Measurements from ENCODE around the gene BACH2.

BACH2 gene

DNA sequence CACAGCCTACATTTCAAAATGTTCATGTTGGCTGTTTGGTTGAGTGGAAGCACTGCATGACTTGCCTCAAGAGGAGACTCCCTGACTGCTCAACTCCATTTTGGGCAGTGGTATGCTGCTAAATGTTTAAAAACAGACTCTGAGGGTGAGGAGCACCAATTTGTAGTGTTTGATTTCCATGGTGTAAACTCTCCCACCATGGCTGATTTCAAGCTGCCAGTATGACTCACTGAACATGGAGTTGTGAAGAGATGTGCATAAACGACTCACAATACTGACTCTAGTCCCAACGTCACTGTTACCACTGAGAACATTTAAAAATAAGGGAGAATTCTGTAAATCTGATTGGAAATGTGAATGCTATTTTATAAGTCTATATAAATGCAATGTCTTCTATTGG, 70.4 kb downstream of the BACH2 start:
- no peak for TF ChIP-seq CTCF (IDR thresholded peaks at IDR 0.05; ENCODE audit: insufficient read depth, low read depth, low read length, missing control alignments)
- no peak for DNase-seq (ENCODE audit: low read depth)
- H3K4me3 ChIP-seq (ENCODE audit: low read depth, low read length), result no peak overlapping the region

DNA sequence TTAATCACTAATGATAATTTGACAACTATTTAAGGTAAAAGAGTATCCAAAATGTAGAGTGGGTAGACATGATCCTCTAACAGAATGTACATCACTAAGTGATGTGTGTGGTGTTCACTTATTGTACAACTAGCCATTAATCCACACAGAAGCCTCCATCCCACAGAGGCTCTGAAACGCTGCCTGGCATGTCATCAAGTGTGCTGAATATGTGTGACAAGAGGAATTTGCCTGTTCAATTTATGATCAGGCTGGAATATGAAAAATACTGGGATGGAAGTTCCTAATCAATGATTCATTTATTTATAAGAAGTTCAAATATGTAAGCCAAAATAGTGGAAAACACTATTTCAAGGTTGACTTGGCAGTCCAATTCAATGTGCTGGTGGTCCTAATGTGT, 72.4 kb downstream of the BACH2 start:
- TF ChIP-seq CTCF (IDR thresholded peaks at IDR 0.05; ENCODE audit: insufficient read depth, low read depth, low read length, missing control alignments), result no peak
- H3K4me3 ChIP-seq (ENCODE audit: low read depth, low read length), result no peak overlapping the region
- no peak for DNase-seq (ENCODE audit: low read depth)

DNA sequence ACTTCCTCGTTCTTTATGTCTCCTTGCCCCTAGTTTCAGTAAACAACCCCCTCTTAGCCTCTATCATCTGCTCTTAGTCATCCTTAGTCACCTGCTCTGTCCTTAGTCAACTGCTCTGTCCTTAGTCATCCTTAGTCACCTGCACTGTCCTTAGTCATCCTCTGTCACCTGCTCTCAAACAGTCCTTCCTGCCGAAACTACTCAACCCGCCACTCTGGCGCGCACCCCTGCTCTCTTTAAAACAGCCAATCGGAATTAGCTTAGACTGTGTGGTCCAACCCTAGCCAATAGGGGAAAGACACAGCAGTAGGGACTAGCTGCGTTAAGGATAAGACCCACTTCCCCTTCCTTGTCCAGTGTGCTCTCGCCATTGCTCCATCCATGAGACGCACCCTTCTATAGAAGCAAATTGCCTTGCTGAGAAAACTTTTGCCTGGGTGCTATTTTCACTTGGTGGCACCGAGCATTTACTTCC, 73.9 kb downstream of the BACH2 start:
- no peak for DNase-seq (ENCODE audit: low read depth)
- no peak overlapping the region for H3K4me3 ChIP-seq (ENCODE audit: low read depth, low read length)

DNA sequence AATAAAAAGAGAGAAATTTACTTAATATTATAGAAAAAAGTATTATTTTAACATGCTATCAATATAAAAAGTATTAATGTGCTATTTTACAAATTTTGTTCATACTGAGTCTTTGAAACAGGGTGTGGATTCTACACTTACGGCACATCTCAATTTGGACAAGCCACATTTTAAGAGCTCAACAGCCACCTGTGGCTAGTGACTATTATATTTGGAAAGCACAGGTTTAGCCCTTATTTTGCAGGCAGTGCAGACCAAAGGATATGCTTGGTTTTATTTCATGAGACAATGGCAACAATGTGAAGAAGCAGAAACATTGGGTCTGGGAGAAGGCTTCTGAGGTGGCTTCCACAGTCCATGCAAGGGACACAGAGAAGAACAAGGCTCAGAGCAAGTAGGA, 74.6 kb downstream of the BACH2 start:
- no peak for DNase-seq (ENCODE audit: low read depth)
- TF ChIP-seq CTCF (IDR thresholded peaks at IDR 0.05; ENCODE audit: insufficient read depth, low read depth, low read length, missing control alignments), result no peak
- no peak overlapping the region for H3K4me3 ChIP-seq (ENCODE audit: low read depth, low read length)

More for the DNA sequence above, 73.9 kb downstream of the BACH2 start:
- no peak for TF ChIP-seq CTCF (IDR thresholded peaks at IDR 0.05; ENCODE audit: insufficient read depth, low read depth, low read length, missing control alignments)

GRCh38 chr6:90221403-90221802, 75.2 kb downstream of the BACH2 start:
- H3K4me3 ChIP-seq (ENCODE audit: low read depth, low read length), result no peak overlapping the region
- DNase-seq (ENCODE audit: low read depth), result no peak
- TF ChIP-seq CTCF (IDR thresholded peaks at IDR 0.05; ENCODE audit: insufficient read depth, low read depth, low read length, missing control alignments), result no peak

DNA sequence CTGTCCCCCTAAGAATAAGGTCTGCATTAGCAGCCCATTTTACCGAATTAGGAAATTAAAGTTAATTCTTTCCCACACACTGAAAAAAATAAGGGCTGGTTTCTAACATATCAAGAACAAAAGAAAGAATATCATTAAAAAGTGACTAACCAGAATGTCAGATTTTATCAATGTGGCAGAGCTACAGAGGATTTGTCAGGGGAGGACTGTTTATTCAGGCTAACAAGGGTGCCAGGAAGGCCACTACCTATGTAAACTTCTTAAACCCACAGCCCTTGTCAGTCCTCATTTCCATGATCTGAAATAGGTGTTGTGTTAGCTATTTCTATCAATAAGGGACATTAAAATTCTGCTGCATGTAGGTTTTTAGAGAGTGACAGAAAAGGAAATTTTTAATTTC, 76.4 kb downstream of the BACH2 start:
- no peak overlapping the region for H3K4me3 ChIP-seq (ENCODE audit: low read depth, low read length)
- TF ChIP-seq CTCF (IDR thresholded peaks at IDR 0.05; ENCODE audit: insufficient read depth, low read depth, low read length, missing control alignments), result no peak
- no peak for DNase-seq (ENCODE audit: low read depth)

DNA sequence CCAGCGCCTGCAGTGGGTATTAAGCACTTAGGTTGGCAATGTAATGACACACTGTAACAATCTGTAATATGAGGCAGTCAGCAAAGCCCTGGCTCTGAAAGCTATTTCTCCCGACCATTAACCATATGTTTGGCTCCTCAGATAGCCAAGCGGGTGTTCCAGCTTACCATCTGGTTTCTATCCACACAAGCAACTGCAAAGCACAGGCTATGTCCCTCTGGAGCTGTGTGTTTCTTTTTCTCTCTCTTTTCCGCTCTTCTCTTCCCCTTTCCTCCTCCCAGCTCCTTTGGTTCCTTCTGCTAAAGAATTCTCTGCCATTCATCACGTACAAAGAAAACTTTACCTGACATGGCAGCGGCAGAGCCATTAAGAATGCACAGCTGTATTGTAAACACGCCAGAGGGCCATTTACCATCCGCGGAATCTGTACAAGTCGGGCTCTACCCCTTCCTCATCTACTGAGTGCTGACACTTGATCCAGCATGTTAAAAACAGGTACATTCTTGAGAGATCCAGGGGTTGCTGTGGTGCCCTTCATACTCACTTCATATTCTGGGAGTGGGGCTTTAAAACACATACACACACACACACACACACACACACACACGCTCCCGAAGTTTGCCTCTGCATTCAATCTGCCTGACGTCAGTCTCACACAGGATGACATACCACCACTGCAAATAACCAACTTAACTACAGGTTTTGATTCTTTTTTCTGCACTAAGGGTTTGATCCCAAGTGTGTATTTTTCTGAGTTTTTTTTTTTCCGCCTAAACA, 77.2 kb downstream of the BACH2 start:
- TF ChIP-seq CTCF (IDR thresholded peaks at IDR 0.05; ENCODE audit: insufficient read depth, low read depth, low read length, missing control alignments), result no peak
- DNase-seq (ENCODE audit: low read depth), result no peak
- H3K4me3 ChIP-seq (ENCODE audit: low read depth, low read length), result no peak overlapping the region
